Activated CD8-positive, alpha-beta memory T cell treated with anti-CD3 and anti-CD28 coated beads, Interleukin-2, amount 50 U/mL, for 1 hour (primary cell): Measurements from ENCODE around the gene GARRE1.
A peak's percentile ranks its signal among the peaks of the same experiment; 100 is the strongest.
"Not testable (repeated sequence)": the region's sequence is repeated elsewhere in the genome, so short reads cannot be mapped to it uniquely, and the experiment has no call there.

Source experiments
- DNase-seq: peaks from one replicate; pipeline ENCODE4 v3.0.0-alpha.2; 2020; ENCODE audit errors: extremely low read depth

The GARRE1 gene

DNA sequence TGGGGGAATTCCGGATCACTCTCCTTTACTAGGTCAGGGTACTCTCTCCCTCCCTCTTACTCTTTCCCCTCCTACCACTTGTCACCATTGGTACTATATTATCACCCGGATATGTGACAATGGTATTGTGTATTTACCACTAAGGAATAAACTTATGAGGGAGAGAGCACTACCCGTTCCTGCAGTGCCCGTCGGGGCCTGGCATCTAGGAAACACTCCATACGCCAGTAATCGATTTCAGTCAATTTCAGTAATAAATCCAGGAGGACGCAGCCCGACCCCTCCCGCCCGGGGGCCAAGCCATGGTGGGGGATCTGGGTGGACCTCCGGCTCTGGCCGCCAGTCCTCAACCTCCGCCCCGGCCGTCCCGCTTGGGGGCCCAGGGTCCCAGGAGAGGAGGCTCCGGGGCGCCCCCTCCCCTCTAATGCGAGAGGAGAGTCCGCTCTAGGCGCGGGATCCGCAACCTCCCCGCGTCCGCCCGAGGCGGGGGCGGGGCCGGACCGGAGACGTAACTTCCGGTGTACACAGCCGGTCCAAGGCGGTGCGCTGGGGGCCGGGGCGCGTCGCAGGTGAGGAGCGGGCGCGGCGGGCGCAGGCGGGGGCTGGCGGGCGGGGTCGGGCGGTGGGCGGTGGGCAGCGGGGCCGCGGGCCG lies at the start of gene GARRE1:
GARRE1 (plus strand) TSS at position 509 of the 652 bp plus-strand sequence. CDS start 45,920 bp downstream, outside the sequence.
- peak; percentile 50 for DNase-seq

DNA sequence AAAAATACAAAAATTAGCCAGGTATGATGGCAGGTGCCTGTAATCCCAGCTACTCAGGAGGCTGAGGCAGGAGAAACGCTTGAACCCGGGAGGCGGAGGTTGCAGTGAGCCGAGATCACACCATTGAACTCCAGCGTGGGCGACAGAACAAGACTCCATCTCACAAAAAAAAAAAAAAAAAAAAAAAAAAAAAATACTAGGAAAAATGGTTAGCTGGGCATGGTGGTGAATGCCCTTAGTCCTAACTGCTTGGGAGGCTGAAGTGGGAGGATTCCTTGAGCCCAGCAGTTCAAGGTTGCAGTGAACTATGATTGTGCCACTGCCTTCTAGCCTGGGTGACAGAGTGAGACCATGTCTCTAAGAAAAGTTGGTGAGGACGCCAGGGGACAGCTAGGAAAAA lies 49.0 kb upstream of the GARRE1 start:
- not testable (repeated sequence) for DNase-seq

GRCh38 chr19:34208291-34208884 lies 46.0 kb upstream of the GARRE1 start:
- DNase-seq = no peak

GRCh38 chr19:34209726-34210125 lies 44.6 kb upstream of the GARRE1 start:
- no peak for DNase-seq

GRCh38 chr19:34213283-34213682 lies 41.1 kb upstream of the GARRE1 start:
- no peak for DNase-seq

DNA sequence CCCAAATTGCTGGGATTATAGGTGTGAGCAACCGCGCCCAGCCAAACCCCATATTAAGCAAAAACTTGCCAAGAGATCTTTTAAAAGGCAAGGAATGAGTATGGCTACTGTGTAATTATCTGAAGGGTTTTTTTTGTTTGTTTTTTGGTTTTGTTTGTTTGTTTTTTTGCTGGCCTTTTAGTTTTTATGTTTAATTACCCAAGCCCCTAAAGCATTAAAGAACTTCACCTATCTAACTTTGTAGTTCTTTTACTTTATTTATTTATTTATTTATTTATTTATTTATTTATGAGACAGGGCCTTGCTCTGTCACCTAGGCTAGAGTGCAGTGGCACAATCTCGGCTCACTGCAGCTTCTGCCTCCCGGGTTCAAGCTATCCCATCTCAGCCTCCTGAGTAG lies 40.3 kb upstream of the GARRE1 start:
- no peak for DNase-seq

DNA sequence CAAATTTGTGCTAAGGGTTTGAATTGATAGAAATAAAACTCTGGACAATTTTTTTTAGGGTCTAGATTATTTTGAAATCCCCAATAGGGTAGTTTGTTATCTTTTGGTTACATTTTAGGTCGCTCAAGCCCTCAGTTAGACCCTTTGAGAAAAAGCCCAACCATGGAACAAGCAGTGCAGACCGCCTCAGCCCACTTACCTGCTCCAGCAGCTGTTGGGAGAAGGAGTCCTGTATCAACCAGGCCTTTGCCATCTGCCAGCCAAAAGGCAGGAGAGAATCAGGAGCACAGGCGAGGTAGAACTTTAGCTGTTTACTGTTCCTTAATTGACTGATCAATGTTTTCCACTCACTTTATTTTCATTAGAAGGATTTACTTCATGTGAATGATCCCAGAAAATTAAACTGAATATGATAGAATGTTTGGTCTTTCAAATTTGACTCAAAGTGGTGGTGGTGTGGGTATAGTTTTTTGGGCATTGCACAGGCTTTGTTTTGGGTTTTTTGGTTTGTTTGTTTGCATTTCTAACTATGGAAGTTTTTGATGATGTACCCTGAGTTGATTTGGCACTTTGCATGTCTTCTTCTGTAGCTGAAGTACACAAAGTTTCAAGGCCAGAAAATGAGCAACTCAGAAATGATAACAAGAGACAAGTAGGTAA lies 39.2 kb upstream of the GARRE1 start:
- no peak for DNase-seq

GRCh38 chr19:34215666-34216038 lies 38.7 kb upstream of the GARRE1 start:
- DNase-seq = no peak

- DNase-seq = not testable (repeated sequence)
Observed at GRCh38 chr19:34216745-34217219, 37.6 kb upstream of the GARRE1 start.

DNA sequence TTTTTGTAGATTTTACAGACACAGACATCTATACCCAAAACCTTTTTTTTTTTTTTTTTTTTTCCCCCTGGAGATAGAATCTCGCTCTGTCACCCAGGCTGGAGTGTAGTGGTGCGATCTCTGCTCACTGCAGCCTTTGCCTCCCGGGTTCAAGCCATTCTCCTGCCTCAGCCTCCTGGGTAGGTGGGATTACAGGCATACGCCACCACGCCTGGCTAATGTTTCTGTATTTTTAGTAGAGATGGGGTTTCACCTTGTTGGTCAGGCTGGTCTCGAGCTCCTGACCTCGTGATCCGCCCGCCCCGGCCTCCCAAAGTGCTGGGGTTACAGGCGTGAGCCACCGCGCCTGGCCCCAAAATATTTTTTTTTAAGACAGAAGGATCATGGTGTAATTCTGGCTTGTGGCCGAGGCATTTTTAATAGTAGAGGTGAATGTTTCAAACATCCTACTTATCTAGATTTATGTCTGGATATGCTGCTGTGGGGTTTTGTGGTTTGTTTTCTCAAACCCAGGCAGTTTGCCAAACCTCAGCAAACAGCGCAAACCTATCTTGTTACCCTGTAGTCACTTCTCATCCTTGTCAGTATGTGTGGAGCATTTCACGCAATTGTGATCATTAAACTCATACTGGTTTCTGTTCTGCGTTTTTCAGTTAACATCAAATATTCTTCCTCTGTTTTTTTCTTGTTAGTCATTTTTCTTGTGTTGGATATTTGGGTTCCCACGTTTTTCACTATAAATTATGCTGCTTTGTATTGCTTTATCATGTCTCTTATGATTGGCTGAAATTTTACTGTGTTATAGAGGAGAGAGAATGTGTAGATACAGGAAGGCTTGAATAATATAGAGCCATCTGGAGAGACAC lies 36.2 kb upstream of the GARRE1 start:
- DNase-seq = peak; percentile 58

DNA sequence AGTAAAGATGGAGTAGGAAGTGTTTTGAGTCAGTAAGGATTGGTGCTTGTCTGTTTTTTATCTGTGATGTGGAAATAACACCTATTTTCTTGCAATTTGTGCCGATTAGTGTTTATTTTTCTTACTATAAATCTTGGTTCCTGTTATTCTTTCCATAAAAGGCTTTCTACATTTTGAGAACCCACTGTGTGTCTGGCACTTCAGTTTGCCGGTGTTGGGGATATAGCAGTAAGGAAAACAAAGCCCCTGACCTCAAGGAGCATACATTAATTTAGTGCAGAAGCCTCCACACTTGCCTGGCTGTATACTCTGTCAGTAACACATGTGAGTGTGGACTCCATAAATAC lies 35.6 kb upstream of the GARRE1 start:
- DNase-seq = no peak

- DNase-seq = peak; percentile 28
Observed at GRCh38 chr19:34220472-34221063, 33.8 kb upstream of the GARRE1 start.

DNA sequence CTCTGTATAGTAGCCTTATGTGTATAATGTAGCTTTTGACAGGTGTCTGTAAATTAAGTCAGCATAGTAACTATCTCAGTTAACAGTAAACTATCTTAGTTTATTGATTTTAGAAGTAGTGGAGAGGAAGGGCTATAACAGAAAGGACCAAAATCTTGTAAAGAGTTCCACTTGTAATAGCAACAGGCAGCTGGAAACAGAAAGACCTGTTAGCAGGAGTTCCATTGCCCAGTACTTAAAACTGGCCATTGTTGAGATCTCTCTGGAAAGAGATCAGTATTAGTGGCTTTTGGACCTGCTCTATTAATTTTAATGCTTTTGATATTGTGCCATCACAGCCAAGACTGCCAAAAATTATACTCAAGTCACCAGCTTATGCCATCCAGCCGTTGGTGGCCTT lies 32.0 kb upstream of the GARRE1 start:
- no peak for DNase-seq

DNA sequence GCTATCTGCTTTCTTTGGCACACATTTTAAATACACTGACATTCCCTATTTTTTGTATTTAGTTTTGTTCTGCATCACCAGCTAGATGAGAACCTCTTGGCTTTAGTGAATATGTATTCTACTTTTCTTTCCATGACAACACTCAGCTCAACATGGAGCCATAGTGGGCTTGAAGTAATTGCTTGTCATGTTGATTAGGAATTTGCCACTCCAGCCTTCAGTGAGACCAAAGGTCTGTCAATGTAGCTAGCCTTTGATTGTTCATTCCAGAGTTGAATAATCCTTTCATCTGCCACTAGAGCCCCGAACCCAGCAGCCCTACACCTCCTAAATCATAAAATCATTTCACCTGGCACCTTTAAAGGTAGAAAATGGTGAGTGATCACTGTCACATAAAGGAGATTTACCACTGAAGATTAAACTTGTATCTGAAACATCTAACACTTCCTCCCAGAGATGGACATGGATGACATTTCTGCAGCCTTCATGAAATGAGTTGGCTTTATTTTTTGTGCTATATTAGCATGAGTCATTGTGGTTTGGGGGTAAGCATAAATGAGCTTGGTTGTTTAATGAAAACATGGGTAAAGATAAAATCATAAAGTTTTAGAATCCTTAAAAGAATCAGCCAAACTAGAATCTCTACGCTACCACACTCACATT lies 29.2 kb upstream of the GARRE1 start:
- no peak for DNase-seq

DNA sequence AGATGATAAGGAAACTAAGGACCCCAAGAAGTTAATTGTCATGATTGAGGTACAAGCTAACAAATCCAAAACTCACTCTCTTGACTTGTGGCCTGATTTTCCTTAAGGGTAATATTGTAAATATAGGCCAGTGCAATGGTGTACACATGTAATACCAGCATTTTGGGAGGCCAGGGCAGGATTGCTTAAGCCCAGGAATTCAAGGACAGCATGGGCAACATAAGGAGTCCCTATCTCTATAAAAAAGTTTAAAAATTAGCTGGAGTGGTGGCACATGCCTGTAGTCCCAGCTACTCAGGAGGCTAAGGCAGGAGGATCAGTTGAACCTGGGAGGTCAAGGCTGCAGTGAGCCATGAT lies 28.7 kb upstream of the GARRE1 start:
- no peak for DNase-seq

DNA sequence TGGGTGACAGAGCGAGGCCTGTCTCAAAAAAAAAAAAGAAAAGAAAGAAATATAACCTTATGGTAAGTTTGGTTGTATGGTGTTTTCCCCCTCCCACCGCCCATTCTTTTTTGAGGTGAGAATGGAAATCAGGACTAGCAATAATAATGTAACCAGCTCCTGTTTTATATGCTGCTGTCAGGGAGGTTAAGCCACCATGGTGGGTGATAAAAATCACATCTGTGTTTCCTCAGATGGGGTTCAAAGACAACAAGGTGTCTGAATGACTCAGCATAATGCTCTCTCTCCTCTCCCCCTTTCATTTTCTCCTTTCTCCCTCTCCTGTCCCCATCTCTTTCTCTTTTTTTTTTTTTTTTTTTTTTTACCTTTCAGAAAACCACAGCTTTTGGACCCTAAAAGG lies 28.3 kb upstream of the GARRE1 start:
- DNase-seq = no peak

- DNase-seq = no peak
Observed at GRCh38 chr19:34228347-34228746, 26.0 kb upstream of the GARRE1 start.

DNA sequence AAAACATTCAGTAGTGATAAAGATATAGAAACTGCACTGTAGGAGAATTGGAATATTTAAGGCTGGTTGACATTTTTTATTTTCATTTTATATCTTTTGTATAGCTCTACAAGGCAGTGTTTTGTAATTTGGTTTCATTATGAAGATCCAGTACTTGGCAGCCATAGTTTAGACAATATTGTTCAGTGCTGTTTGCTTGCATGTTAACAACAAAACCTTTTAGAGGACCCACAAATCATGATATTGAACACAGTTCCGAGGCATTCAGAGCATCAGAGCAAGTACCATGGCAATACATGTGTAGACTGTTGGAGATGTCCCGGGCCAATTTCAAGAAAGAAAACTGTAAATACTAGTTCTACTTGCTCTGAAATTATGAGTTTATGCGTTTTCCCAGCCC lies 25.6 kb upstream of the GARRE1 start:
- DNase-seq = no peak

- no peak for DNase-seq
Observed at GRCh38 chr19:34229721-34230120, 24.6 kb upstream of the GARRE1 start.

DNA sequence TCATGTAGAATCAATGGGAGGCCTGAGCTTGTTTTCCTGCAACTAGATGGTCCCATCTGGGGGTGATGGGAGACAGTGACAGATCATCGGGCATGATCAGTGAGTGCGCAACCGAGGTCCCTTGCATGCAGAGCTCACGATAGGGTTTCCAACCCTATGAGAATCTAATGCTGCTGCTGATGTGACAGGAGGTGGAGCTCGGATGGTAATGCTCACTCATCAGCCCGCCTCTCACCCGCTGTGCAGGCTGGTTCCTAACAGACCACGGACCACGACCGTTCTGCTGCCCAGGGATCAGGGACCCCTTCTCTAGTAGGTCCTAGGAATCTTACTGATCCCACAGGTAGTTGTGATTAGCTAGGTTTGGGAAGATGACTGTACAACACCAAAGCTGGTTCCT lies 23.5 kb upstream of the GARRE1 start:
- no peak for DNase-seq

DNA sequence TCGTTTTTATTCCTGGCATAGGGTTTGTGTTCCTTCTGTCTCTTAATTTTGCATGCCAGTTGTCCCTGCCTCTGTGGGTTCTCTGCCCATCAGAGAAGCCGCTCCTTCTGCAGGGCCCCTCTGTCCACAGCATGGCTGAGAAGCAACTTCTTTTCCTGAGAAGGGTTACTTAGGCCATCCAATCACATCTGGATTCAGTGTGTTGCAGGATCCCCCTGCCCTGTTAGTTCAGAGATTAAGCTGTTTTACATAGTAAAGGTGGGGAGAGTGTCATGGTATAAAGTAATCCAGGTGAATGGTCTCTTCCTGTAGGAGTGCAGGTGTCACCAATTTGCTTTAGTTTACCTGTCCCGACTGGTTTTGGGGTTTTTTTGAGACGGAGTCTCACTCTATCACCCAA lies 22.9 kb upstream of the GARRE1 start:
- no peak for DNase-seq
